SK-N-SH (cell line): ENCODE data around the gene PAQR7. TPM values are rescaled to one million over a fixed set of nuclear protein-coding genes. Genes with fewer than 3 reads are reported as not detected.

Source experiments
- CTCF ChIA-PET: fragments of 300-600, 350-600 bp; formaldehyde crosslinking; extraction: SDS; loops from one replicate; lab custom pipeline; 2021; lab: Yijun Ruan, JAX
- POLR2A ChIA-PET: fragments of 350-600 bp; sonication (Branson Sonifier 250); formaldehyde crosslinking; extraction: SDS; loops from one replicate; lab custom pipeline; 2020; ENCODE audit warnings: antibody characterized with exemption, inconsistent platforms; lab: Yijun Ruan, JAX
- DNase-seq: peaks from one replicate; pipeline ENCODE4 v3.0.0; 2012
- H2AFZ ChIP-seq: fragments of 200-600 bp; sonication (generic); 2 replicates; pipeline ENCODE4 v1.8.1; 2016; ENCODE audit warnings: antibody characterized with exemption, mild to moderate bottlenecking, low read depth
- H3F3A ChIP-seq: fragments of 200-600 bp; sonication (generic); replicated peaks from 2 replicates; pipeline ENCODE3; 2016; ENCODE audit warnings: antibody characterized with exemption, mild to moderate bottlenecking; ENCODE audit not compliant: insufficient read depth
- H3K27ac ChIP-seq, 2 experiments: fragments of 200-500 bp in 1 of 2; fragments of 200-600 bp in 1 of 2; sonication (Bioruptor generic) in 1 of 2; sonication (generic), shearing (Covaris generic) in 1 of 2; 2 replicates each; pipeline versions ENCODE4 v1.5.1 to v1.6.1; 2014 to 2016; ENCODE audit warnings: low read depth in 2 of 2, inconsistent platforms in 1 of 2, low read length in 1 of 2, mild to moderate bottlenecking in 1 of 2, mixed read lengths in 1 of 2
- H3K27me3 ChIP-seq: fragments of 200-600 bp; sonication (generic), shearing (Covaris generic); 2 replicates; pipeline ENCODE4 v1.6.1; 2016; ENCODE audit warnings: mixed run types; ENCODE audit not compliant: insufficient read depth
- H3K36me3 ChIP-seq, 2 experiments: fragments of 200-500 bp in 1 of 2; fragments of 200-600 bp in 1 of 2; sonication (Bioruptor generic) in 1 of 2; sonication (generic) in 1 of 2; replicated peaks in 1 of 2; 2 replicates each; pipeline versions ENCODE3 to v1.5.1; 2014 to 2016; ENCODE audit warnings: low read length in 1 of 2, mild to moderate bottlenecking in 1 of 2; ENCODE audit not compliant: insufficient read depth in 2 of 2, control insufficient read depth in 1 of 2
- H3K4me1 ChIP-seq, 2 experiments: fragments of 200-500 bp in 1 of 2; fragments of 200-600 bp in 1 of 2; sonication (Bioruptor generic) in 1 of 2; sonication (generic), shearing (Covaris generic) in 1 of 2; 2 replicates each; pipeline versions ENCODE4 v1.5.1 to v1.6.1; 2014 to 2016; ENCODE audit warnings: low read depth in 1 of 2, low read length in 1 of 2, mixed run types in 1 of 2; ENCODE audit not compliant: insufficient read depth in 2 of 2, control insufficient read depth in 1 of 2
- H3K4me2 ChIP-seq: fragments of 200-600 bp; sonication (generic), shearing (Covaris generic); 2 replicates; pipeline ENCODE4 v1.6.1; 2017; ENCODE audit warnings: mixed run types
- H3K4me3 ChIP-seq, 2 experiments: fragments of 200-500 bp in 1 of 2; fragments of 200-600 bp in 1 of 2; sonication (Bioruptor generic) in 1 of 2; sonication (generic), shearing (Covaris generic) in 1 of 2; 2 replicates each; pipeline versions ENCODE4 v1.5.1 to v1.8.1; 2014 to 2016; ENCODE audit warnings: low read depth in 2 of 2, inconsistent platforms in 1 of 2, low read length in 1 of 2, mild to moderate bottlenecking in 1 of 2, mixed read lengths in 1 of 2, moderate library complexity in 1 of 2
- H3K79me2 ChIP-seq: fragments of 200-600 bp; sonication (generic); 2 replicates; pipeline ENCODE4 v1.8.1; 2017; ENCODE audit warnings: mild to moderate bottlenecking; ENCODE audit not compliant: insufficient read depth
- H3K9ac ChIP-seq: fragments of 200-600 bp; sonication (generic); 2 replicates; pipeline ENCODE4 v1.6.1; 2017; ENCODE audit warnings: mixed run types
- H3K9me2 ChIP-seq: fragments of 200-600 bp; sonication (generic); 2 replicates; pipeline ENCODE4 v1.6.1; 2017; ENCODE audit warnings: mixed run types
- H3K9me3 ChIP-seq: fragments of 200-600 bp; sonication (generic); 2 replicates; pipeline ENCODE4 v1.6.1; 2017; ENCODE audit warnings: mixed run types, mild to moderate bottlenecking, moderate library complexity
- H4K20me1 ChIP-seq: fragments of 200-600 bp; sonication (generic); 2 replicates; pipeline ENCODE4 v1.6.1; 2017; ENCODE audit warnings: mild to moderate bottlenecking, mixed run types; ENCODE audit not compliant: insufficient read depth
- CTCF ChIP-seq: fragments of 200-600 bp; sonication (generic); IDR thresholded peaks from 2 replicates; pipeline ENCODE4 v1.6.1; 2017; ENCODE audit warnings: antibody characterized with exemption, mild to moderate bottlenecking, moderate library complexity
- EZH2phosphoT487 ChIP-seq: fragments of 200-600 bp; sonication (generic); IDR thresholded peaks from 2 replicates; pipeline ENCODE4 v1.6.1; 2017; ENCODE audit warnings: low read depth, mixed run types, mild to moderate bottlenecking, antibody characterized with exemption, moderate library complexity, borderline replicate concordance
- MAX ChIP-seq: IDR thresholded peaks from 2 replicates; pipeline ENCODE4 v1.4.0; 2012; ENCODE audit warnings: low read depth
- NRF1 ChIP-seq: IDR thresholded peaks from 2 replicates; pipeline ENCODE4 v1.6.1; 2012; ENCODE audit warnings: low read depth, mild to moderate bottlenecking, low read length
- REST ChIP-seq: IDR thresholded peaks from 2 replicates; pipeline ENCODE4 v1.6.1; 2012; ENCODE audit warnings: mild to moderate bottlenecking, low read depth, low read length, moderate library complexity
- WGBS: methylation state at CpG from one replicate; pipeline ENCODE4 v1.1.6; 2017; ENCODE audit warnings: low lambda C conversion rate; 5-methylcytosine and 5-hydroxymethylcytosine counted together
- polyA plus RNA-seq, 3 experiments: library from polyadenylated mRNA; depleted of rRNA; stranded (reverse); fragments of >200 nt; gene quantifications; 2 replicates each; pipeline ENCODE4 v1.2.3, GENCODE V29; 2012

The PAQR7 gene
- polyA plus RNA-seq, 1 of the 3 experiments (the other 2 are of a cell fraction): 5.6 TPM

GRCh38 chr1:25903986-25904385 is 28.5 kb upstream of the PAQR7 start:
- no peaks in the 10 kb centered on the region for H3K9me2 ChIP-seq
- H2AFZ ChIP-seq: no peak overlapping the region
- H3K27ac ChIP-seq: peak overlapping the region in 1 of 2 experiments; percentile 92; a peak in 1 of 4 replicates
- CTCF ChIA-PET: interaction anchor here (0.8 to 13.3 kb wide), 7 partner anchors 9 to 130 kb away, joined by 3 to 344 read pairs (median 3); partner anchors contain the start of gene PAFAH2
- 12% methylated on average over 3 of the region's 3 CpGs for WGBS
- POLR2A ChIA-PET: interaction anchor here (0.7 to 4.2 kb wide), 6 partner anchors 8 to 96 kb away, joined by 3 to 16 read pairs (median 9); partner anchors contain the start of gene PAFAH2
- peaks cover 29% of the 10 kb centered on the region for H3F3A ChIP-seq
- TF ChIP-seq MAX (no peak), EZH2phosphoT487 (no peak)
- peaks cover 13% of the 10 kb centered on the region in 2 experiments; a peak in 3 of 4 replicates for H3K4me1 ChIP-seq
- peak overlapping the region; percentile 92 for H3K9ac ChIP-seq
- no peak for DNase-seq
- peak overlapping the region; percentile 91 for H3K4me2 ChIP-seq
- peaks cover 45 to 46% of the 10 kb centered on the region in 2 experiments for H3K36me3 ChIP-seq
- H4K20me1 ChIP-seq: peaks cover 21% of the 10 kb centered on the region; the same call in 1 of the 2 replicates
- H3K4me3 ChIP-seq: peak overlapping the region; percentile 85 to 92
- H3K79me2 ChIP-seq: peaks cover 66% of the 10 kb centered on the region
- no peaks in the 10 kb centered on the region for H3K9me3 ChIP-seq
- H3K27me3 ChIP-seq: no peaks in the 10 kb centered on the region

GRCh38 chr1:25902462-25902861 is 27.0 kb upstream of the PAQR7 start:
- no peak overlapping the region for H2AFZ ChIP-seq
- TF ChIP-seq NRF1 (no peak), CTCF (no peak), REST (no peak)
- TF ChIP-seq, all 33 proteins: peak for 0
- Histone ChIP-seq H4K20me1 (peaks cover 21% of the 10 kb centered on the region; the same call in 1 of the 2 replicates), H3K27me3 (no peaks in the 10 kb centered on the region), H3K4me3 (no peak overlapping the region), H3K27ac (no peak overlapping the region), H3F3A (peaks cover 40% of the 10 kb centered on the region), H3K79me2 (peaks cover 79% of the 10 kb centered on the region), H3K4me2 (no peak overlapping the region; the same call in 1 of the 2 replicates), H3K9me3 (no peaks in the 10 kb centered on the region), H3K36me3 (peaks cover 46 to 60% of the 10 kb centered on the region in 2 experiments), H3K4me1 (peaks cover 13 to 16% of the 10 kb centered on the region in 2 experiments; a peak in 3 of 4 replicates), H3K9me2 (no peaks in the 10 kb centered on the region), H3K9ac (no peak overlapping the region)
- WGBS: 98% methylated on average over 3 of the region's 3 CpGs
- POLR2A ChIA-PET: interaction anchor here (2.5 kb wide), 1 partner anchor 10 kb away, joined by 6 read pairs; no protein-coding TSS in a partner anchor
- DNase-seq: no peak
- CTCF ChIA-PET: interaction anchor here (0.7 to 13.3 kb wide), 10 partner anchors 10 to 284 kb away, joined by 3 to 344 read pairs (median 3); partner anchors contain the start of gene PAFAH2
